GM12864 (cell line): ENCODE measurements around the gene GLRA3.

Source experiments
- DNase-seq: peaks from one replicate; pipeline ENCODE4 v3.0.0-alpha.2; 2011; ENCODE audit warnings: low read depth
- H3K4me3 ChIP-seq: 2 replicates; pipeline ENCODE4 v1.5.1; 2011; ENCODE audit warnings: mild to moderate bottlenecking, low read depth, low read length, control low read depth
- TF ChIP-seq, protein P1 (sequence below): IDR thresholded peaks from 2 replicates; pipeline ENCODE4 v1.5.1; 2011; ENCODE audit warnings: low read depth, mild to moderate bottlenecking, moderate library complexity, low read length, control low read depth, inconsistent platforms; ENCODE audit errors: missing control alignments

Gene GLRA3

DNA sequence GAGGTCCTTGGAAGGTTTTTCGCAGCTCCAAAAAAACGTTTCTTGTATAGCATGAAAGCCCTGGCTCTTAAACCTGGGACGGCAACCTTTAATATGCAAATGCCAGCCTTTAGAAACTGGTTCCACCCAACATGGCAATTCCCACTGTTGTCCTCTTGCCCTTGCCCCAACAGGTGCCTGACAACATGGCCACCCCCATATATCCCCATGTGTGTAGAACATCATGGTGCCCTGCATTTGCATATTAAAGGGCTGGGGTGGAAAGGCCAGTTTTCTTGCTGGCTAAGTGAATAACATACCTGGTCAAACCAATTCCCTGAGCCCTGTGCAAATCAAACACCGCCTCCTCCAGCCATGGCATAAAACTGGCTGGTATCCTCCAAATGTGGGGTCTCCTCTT is 26.0 kb upstream of the GLRA3 start:
- no peak overlapping the region for H3K4me3 ChIP-seq
- TF ChIP-seq, protein P1, sequence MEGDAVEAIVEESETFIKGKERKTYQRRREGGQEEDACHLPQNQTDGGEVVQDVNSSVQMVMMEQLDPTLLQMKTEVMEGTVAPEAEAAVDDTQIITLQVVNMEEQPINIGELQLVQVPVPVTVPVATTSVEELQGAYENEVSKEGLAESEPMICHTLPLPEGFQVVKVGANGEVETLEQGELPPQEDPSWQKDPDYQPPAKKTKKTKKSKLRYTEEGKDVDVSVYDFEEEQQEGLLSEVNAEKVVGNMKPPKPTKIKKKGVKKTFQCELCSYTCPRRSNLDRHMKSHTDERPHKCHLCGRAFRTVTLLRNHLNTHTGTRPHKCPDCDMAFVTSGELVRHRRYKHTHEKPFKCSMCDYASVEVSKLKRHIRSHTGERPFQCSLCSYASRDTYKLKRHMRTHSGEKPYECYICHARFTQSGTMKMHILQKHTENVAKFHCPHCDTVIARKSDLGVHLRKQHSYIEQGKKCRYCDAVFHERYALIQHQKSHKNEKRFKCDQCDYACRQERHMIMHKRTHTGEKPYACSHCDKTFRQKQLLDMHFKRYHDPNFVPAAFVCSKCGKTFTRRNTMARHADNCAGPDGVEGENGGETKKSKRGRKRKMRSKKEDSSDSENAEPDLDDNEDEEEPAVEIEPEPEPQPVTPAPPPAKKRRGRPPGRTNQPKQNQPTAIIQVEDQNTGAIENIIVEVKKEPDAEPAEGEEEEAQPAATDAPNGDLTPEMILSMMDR: no peak
- DNase-seq: no peak

DNA sequence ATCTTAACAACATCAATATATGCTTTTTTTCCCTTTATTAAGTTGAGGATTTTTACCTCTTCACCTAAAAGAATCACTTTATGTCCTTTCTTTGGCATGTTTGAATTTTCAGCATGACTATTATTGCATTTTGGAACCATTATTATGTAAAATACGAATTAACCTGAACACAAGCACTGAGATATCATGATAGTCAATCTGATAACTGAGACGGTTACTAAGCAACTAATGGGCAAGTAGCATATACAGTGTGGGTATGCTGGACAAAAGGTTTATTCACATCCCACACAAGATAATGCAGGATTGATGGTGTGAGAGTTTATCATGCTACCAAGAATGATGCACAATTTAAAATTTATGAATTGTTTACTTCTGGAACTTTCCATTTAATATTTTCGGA is 24.6 kb upstream of the GLRA3 start:
- TF ChIP-seq, protein P1: no peak
- no peak for DNase-seq
- H3K4me3 ChIP-seq: no peak overlapping the region

DNA sequence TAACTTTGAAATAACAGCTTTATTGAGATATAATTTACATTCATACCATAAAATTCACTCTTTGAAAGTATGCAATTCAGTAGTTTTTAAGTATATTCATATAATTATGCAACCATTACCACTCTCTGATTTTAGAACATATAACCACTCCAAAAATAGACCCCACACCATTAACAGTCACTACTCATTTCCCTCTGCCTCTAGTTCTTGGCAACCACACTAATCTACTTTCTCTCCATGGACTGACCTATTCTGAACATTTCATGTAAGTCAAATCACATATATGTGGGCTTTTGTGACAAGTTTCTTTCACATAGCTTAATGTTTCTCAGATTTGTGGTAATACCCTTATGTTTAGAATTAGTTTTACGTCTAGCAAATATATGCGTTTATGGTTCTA is 19.5 kb upstream of the GLRA3 start:
- H3K4me3 ChIP-seq: no peak overlapping the region
- DNase-seq: no peak
- TF ChIP-seq, protein P1: no peak

DNA sequence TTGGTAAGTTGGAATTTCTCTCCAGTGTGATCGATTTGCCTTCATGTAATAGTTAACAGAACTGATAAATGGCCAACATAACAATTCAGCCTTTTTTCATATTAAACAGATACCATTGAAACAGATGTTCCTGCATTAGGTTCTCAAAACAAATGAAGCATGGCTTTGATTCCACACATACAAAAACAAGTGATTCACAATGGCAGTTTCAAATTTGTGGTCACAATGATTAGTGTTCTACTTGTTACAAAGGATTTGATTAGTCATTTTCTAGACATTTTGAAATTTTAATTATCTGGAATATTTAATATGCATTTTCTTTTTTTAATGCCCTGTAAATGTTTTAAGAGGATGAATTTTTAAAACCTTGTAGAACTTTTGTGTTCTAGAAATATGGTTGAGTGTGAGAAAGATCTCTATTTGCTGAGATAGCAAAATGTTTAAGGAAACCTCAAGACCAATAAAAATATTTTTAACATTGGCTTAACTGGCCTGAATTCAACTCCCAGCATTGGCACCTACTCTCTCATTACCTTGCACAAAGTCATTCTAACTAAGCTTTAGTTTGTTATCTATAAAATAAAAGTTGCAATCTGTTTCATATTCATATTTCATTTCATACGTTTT is 18.9 kb upstream of the GLRA3 start:
- no peak overlapping the region for H3K4me3 ChIP-seq
- TF ChIP-seq, protein P1: no peak
- DNase-seq: no peak

DNA sequence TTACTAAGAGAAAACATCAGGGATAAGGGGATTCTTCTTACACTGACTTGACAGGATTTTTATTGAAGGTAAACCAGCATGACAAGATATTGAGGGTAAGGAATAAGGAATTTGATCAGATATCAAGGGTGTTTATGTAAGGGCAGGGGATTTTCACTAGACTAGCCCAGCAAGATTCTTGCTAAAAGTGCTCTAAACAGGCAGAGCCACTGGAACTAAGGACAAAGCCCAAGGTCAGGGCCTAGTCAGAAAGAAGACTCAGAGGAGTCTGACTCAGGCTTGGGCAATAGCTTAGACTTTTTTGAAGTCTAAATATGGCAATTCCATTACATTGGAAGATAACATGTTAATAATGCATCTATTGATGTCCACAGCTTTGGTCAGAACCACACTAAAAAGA is 6.5 kb upstream of the GLRA3 start:
- TF ChIP-seq, protein P1: no peak

DNA sequence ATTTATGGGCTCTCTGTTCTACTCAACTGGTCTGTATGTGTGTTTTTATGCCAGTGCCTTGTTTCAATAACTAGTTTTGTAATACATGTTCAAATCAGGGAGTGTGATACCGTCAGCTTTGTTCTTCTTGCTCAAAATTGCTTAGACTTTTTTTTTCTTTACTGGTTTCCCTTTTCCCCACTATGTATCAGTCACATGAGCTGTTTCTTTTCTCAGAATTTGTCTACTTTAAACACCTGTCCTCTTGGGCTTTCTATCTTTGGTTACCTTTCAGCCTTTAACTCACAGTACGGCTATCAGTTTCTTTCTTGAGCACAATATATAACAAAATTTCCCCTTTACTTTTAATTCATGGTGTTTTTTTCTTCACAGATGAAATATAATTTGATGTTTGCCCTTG is 5.4 kb upstream of the GLRA3 start:
- TF ChIP-seq, protein P1: no peak
- no peak for DNase-seq
- no peak overlapping the region for H3K4me3 ChIP-seq

More for the DNA sequence above, 6.5 kb upstream of the GLRA3 start:
- no peak overlapping the region for H3K4me3 ChIP-seq
- no peak for DNase-seq

DNA sequence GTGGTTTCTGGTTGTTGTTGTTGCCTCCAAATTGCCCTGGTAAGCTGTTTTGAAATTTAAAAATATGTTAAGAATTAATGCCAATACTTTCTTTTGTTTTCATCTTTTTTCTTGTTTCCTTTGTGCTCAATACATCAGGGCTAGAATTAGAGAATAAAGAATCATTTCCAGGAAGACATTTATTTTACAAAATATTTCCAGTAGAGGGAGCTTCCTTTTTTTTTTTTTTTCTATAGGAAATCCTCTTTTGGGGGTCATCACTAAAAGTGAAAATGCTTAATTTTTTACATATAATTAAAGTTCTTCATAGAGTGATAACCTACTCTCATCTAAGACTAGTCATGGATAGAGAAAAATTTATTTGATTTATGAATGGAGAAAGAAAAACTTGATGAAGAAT is 2.4 kb downstream of the GLRA3 start:
- DNase-seq: no peak
- no peak overlapping the region for H3K4me3 ChIP-seq
- TF ChIP-seq, protein P1: no peak
